ENCODE data around the gene TRIP6. TPM values are rescaled to one million over a fixed set of nuclear protein-coding genes. Genes with fewer than 3 reads are reported as not detected.

Gene TRIP6
- total RNA-seq, 1 donor from 2014 or later: 78.9 TPM

DNA sequence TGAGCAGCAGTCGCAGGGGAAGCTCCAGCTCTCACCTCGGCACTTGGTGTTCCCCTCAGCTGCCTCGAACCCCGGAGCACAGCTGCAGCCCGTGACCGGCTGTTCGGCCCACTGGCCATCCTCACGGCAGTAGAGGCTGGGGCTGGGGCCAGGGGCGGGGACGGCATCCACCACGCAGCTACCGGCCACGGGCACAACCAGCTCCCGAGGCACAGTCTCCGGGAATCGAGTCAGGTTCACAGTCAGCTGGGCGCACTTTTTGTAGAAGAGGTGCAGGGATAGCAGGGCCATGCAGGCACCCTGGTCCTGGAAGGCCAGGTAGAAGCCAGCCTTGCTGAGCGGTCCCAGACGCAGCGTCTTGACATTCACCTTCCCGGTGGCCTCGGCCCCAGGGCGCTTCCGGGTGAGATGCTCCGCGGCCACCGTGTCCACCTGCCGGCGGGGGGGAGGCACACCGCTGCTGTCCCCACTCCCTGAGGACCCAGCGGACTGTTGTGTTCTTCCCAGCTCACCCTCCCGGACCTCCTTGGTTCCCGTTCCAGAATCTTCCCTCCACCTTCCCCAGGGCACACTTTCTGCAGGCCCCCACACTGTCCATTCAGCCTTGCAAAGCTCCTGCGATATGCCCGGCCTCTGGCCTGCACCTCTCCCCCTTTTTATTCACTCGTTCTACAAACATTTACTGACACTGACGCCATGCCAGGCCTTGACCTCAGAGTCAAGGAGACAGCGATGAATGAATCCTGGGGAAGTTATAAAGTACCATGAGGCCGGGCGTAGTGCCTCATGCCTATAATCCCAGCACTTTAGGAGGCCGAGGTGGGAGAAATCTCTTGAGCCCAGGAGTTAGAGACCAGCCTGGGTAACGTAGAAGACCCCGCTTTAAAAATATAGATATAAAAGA is 44.7 kb upstream of the TRIP6 start:
- no peak overlapping the region for H3K27ac Mint-ChIP-seq

DNA sequence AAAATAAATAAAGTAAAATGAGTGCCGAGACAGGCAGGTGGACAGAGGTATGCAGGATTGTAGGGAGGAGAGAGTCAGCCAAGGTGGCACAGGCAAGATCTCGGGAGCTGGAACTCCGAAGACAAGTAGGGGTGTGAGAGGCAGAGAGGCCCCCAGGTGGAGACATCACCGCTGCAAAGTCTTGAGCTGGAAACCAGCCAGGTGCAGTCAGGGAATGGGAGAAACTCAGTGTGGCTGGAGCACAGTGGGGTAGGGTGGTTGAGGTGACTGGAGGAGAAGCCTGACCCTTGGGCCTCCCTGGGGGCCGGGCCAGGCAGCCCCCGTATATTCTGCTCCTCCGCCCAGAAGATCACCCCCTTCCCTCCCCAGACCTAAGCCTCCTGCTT is 44.1 kb upstream of the TRIP6 start:
- peaks cover 20% of the 10 kb centered on the region for H3K36me3 Mint-ChIP-seq
- no peak overlapping the region for H3K4me3 Mint-ChIP-seq
- H3K9me3 Mint-ChIP-seq: no peaks in the 10 kb centered on the region
- H3K4me1 Mint-ChIP-seq (ENCODE audit: unreplicated experiment): peaks cover 13% of the 10 kb centered on the region
- no peak overlapping the region for H3K27ac Mint-ChIP-seq
- TF ChIP-seq, protein P1, sequence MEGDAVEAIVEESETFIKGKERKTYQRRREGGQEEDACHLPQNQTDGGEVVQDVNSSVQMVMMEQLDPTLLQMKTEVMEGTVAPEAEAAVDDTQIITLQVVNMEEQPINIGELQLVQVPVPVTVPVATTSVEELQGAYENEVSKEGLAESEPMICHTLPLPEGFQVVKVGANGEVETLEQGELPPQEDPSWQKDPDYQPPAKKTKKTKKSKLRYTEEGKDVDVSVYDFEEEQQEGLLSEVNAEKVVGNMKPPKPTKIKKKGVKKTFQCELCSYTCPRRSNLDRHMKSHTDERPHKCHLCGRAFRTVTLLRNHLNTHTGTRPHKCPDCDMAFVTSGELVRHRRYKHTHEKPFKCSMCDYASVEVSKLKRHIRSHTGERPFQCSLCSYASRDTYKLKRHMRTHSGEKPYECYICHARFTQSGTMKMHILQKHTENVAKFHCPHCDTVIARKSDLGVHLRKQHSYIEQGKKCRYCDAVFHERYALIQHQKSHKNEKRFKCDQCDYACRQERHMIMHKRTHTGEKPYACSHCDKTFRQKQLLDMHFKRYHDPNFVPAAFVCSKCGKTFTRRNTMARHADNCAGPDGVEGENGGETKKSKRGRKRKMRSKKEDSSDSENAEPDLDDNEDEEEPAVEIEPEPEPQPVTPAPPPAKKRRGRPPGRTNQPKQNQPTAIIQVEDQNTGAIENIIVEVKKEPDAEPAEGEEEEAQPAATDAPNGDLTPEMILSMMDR (conservative IDR thresholded peaks at IDR 0.05): no peak
- no peaks in the 10 kb centered on the region for H3K27me3 Mint-ChIP-seq
- no peak for DNase-seq (ENCODE audit: extremely low spot score, unreplicated experiment)

More for the DNA sequence above, 44.7 kb upstream of the TRIP6 start:
- Mint-ChIP-seq H3K4me3 (no peak overlapping the region), H3K9me3 (no peaks in the 10 kb centered on the region), H3K4me1 (ENCODE audit: unreplicated experiment) (peaks cover 9% of the 10 kb centered on the region), H3K36me3 (peaks cover 20% of the 10 kb centered on the region), H3K27me3 (no peaks in the 10 kb centered on the region)
- TF ChIP-seq, protein P1 (conservative IDR thresholded peaks at IDR 0.05): no peak
- DNase-seq (ENCODE audit: extremely low spot score, unreplicated experiment): no peak

DNA sequence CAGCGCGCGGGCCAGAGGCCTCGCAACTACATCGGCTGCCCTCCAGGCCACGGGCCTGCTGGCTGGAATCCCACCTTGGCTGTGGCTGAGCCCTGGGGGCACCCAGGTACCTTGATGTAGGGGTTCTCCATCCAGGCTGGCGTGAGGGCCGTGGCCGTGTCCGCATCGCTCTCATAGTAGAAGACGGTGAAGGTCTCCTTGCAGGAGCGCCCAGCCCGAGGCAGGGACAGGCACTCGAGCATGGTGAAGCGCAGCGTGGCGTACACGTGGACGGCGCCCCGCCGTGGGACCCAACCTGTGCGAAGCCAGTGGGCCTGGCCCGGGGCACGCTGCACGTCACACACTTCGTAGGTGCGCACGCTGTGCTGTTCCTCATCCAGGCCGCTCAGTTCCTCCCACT is 43.7 kb upstream of the TRIP6 start:
- no peak overlapping the region for H3K4me3 Mint-ChIP-seq
- DNase-seq (ENCODE audit: extremely low spot score, unreplicated experiment): no peak
- H3K9me3 Mint-ChIP-seq: no peaks in the 10 kb centered on the region
- H3K27ac Mint-ChIP-seq: no peak overlapping the region
- TF ChIP-seq, protein P1 (conservative IDR thresholded peaks at IDR 0.05): no peak
- peaks cover 14% of the 10 kb centered on the region for H3K4me1 Mint-ChIP-seq (ENCODE audit: unreplicated experiment)
- H3K27me3 Mint-ChIP-seq: no peaks in the 10 kb centered on the region
- H3K36me3 Mint-ChIP-seq: peaks cover 20% of the 10 kb centered on the region

DNA sequence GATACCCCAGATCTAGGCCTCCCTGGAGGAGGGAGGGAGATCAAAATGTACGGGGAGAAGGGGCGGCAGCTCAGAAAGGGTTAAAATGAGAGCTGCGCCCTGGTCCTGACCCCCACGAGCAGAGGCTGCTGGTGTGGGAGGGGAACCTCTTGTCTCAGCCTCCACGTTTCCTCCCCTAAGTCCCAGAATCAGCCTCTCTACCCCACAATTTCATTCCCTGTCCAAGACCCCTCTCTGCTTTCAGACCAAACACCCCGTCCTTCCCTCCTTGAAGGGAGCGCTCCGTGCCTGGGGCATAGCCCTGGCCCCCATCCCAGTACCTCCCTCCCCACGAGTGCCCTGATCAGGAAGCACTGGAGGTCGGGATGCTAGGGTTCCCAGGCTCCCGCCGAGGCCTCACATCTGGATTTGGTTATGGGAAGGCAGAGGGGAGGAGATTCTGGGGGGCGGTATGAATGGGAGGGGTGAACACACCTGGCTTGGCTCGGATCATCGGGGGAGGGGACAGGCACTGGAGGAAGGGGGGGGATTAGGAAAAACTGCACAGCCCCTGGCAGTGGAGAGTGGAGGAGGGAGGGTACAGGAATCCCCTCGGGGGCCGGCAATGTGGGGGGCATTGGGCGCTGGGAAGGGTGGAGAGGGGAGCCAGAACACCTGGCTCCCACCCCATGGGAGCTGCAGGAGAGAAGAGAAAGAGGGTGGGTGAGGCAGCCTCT is 42.5 kb upstream of the TRIP6 start:
- H3K27ac Mint-ChIP-seq: no peak overlapping the region
- H3K36me3 Mint-ChIP-seq: peaks cover 13% of the 10 kb centered on the region
- DNase-seq (ENCODE audit: extremely low spot score, unreplicated experiment): no peak
- H3K4me1 Mint-ChIP-seq (ENCODE audit: unreplicated experiment): peaks cover 17% of the 10 kb centered on the region
- H3K9me3 Mint-ChIP-seq: no peaks in the 10 kb centered on the region
- no peaks in the 10 kb centered on the region for H3K27me3 Mint-ChIP-seq
- H3K4me3 Mint-ChIP-seq: peak overlapping the region; percentile 99
- TF ChIP-seq, protein P1 (conservative IDR thresholded peaks at IDR 0.05): no peak

DNA sequence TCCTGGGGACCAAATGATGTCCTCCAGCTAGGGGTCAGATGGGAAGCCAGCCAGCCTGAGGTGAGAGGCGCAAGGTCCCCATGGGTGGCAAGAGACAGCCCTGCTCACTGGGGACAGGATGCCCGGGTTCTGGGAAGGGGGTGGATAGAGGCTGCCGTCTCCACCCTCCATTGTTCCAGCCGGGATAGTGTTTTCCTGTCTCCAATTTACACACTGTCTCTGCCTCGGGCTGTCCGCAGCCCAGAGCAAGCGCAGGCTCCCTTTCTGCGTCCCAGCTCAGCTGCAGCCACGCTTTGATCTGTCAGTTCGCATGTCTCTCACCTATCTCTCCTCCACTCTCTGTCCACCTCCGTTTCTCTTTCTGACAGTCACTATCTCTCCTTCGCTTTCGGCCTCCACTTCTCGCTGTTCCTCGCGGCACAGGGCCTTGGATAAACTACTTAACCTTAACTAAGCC is 41.9 kb upstream of the TRIP6 start:
- H3K27ac Mint-ChIP-seq: peak overlapping the region; percentile 94
- H3K36me3 Mint-ChIP-seq: peaks cover 12% of the 10 kb centered on the region

More for the DNA sequence above, 41.9 kb upstream of the TRIP6 start:
- Mint-ChIP-seq H3K9me3 (no peaks in the 10 kb centered on the region), H3K4me3 (peak overlapping the region; percentile 99), H3K27me3 (no peaks in the 10 kb centered on the region), H3K4me1 (ENCODE audit: unreplicated experiment) (peaks cover 17% of the 10 kb centered on the region)
- DNase-seq (ENCODE audit: extremely low spot score, unreplicated experiment): no peak
- TF ChIP-seq, protein P1 (conservative IDR thresholded peaks at IDR 0.05): no peak

Data from type B pancreatic cell (in vitro differentiated cells).